Fibroblast of the aortic adventitia (primary cell): Measurements from ENCODE around the gene CSNK1G2. TPM values are rescaled to one million over a fixed set of nuclear protein-coding genes. Genes with fewer than 3 reads are reported as not detected.
"Not testable (repeated sequence)": the region's sequence is repeated elsewhere in the genome, so short reads cannot be mapped to it uniquely, and the experiment has no call there.

Experiments
- DNase-seq: peaks from one replicate; pipeline ENCODE4 v3.0.0-alpha.2; 2010; ENCODE audit warnings: low read depth
- H3K4me3 ChIP-seq: 2 replicates; pipeline ENCODE4 v1.5.1; 2011; ENCODE audit warnings: low read depth, mild to moderate bottlenecking, control low read depth, low read length, moderate library complexity
- CTCF ChIP-seq: IDR thresholded peaks from 2 replicates; pipeline ENCODE4 v1.5.1; 2011; ENCODE audit warnings: mild to moderate bottlenecking, low read length, control low read depth, inconsistent platforms; ENCODE audit not compliant: insufficient read depth
- total RNA-seq: library from RNA; depleted of rRNA; stranded (reverse); fragments of >200 nt; gene quantifications from 2 replicates; pipeline ENCODE4 v1.2.3, GENCODE V29; 2012; ENCODE audit warnings: low replicate concordance

CSNK1G2 gene
- total RNA-seq, 1 donor: 47.5 TPM

- no peak for TF ChIP-seq CTCF
- DNase-seq: no peak
These were observed 45.6 kb downstream of the CSNK1G2 start for GRCh38 chr19:1986357-1987162.

GRCh38 chr19:1987197-1988187, 46.5 kb downstream of the CSNK1G2 start:
- H3K4me3 ChIP-seq: no peak overlapping the region
- TF ChIP-seq CTCF: no peak
- DNase-seq: no peak

More at GRCh38 chr19:1986357-1987162, 45.6 kb downstream of the CSNK1G2 start:
- H3K4me3 ChIP-seq: no peak overlapping the region

- H3K4me3 ChIP-seq, DNase-seq: not testable (repeated sequence)
These were observed 47.5 kb downstream of the CSNK1G2 start for GRCh38 chr19:1988464-1988863.

GRCh38 chr19:1989513-1990229, 48.7 kb downstream of the CSNK1G2 start:
- no peak for DNase-seq

GRCh38 chr19:1990230-1991017, 49.5 kb downstream of the CSNK1G2 start:
- no peak overlapping the region for H3K4me3 ChIP-seq
- TF ChIP-seq CTCF: no peak
- DNase-seq: no peak

More at GRCh38 chr19:1989513-1990229, 48.7 kb downstream of the CSNK1G2 start:
- no peak for TF ChIP-seq CTCF
- no peak overlapping the region for H3K4me3 ChIP-seq

GRCh38 chr19:1991018-1991913, 50.3 kb downstream of the CSNK1G2 start:
- no peak for DNase-seq
- no peak for TF ChIP-seq CTCF
- no peak overlapping the region for H3K4me3 ChIP-seq
